ENCODE data around the gene CSMD2. TPM values are rescaled to one million over a fixed set of nuclear protein-coding genes. Genes with fewer than 3 reads are reported as not detected.

Gene CSMD2
- total RNA-seq, 1 donor from 2014 or later: 1.3 TPM

DNA sequence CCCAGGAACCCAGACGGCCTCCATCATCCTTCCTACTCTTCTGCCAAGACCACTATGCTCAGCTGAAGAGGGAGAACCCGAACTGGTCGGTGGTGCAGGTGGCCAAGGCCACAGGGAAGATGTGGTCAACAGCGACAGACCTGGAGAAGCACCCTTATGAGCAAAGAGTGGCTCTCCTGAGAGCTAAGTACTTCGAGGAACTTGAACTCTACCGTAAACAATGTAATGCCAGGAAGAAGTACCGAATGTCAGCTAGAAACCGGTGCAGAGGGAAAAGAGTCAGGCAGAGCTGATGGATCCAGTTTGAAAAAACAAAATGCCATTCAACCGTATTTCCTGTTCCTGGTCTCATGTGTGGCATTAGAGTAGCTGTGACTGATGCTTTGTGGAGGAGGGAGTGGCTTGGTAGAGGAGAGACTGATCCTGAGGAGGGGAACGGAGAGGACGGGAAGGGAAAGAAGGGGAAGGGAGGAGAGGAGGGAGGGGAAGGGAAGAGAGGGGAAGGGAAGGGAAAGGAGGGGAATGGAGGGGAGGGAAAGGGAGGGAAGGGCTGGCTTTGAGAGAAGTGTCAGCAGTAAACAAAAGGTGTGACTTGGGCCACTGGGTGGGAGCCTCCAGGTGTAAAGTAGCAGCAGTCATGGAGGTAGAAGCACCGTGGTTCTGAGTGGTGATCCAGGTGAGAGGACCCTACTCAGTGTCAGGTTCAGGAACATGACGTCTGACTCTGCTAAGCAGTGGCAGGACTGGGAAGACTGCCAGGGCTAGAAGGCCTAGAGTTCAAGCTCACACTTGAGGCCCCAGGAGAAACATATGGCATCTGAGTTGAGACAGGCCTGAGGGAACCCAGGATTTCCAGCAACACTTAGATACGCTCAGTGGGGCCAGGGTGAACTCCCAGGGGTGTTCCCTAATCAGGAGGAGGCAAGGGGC, 300.3 kb downstream of the CSMD2 start:
- no peak for DNase-seq (ENCODE audit: low spot score)

DNA sequence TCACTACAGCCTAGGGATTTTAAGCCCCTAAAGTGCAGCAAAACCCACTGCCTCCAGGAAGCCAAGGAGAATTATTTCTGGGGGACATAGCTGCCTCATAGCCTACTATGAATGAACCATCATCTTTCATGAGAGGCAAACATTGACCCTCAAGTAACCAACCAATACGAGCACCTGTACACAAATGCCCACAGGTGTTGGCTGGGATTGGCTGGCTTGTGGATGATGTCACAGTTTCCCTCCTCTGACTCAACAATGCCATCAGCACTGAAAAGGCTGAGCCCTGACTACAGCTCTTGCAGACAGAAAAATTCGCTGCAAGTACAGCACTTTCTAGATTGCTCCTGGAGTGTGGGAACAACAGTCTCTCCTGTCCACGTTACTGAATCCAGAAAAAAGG, 301.3 kb downstream of the CSMD2 start, which contains the start of gene HMGB4:
Gene HMGB4, plus strand, starts transcription at position 301 of the 400 bp plus-strand sequence. CDS start 113 bp downstream, outside the sequence.
- DNase-seq (ENCODE audit: low spot score): no peak

DNA sequence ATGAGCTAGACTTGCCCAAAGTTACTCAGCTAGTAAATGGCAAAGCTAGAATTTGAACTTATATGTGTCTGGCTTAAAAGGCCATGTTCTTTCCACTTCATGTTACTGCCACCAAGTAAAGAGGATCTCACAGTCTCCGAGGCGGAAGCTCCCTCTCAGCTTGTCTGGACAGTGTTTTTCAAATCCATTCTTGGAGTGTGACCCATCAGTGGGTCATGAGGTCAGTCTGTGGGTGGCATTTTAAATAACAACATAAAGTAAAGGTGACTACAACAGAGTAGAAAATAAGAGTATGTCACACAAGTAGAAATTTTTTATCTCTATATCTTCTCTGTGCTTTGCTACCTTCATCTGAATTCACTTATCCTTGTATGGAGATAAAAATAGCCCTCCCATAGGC, 304.4 kb downstream of the CSMD2 start:
- no peak for DNase-seq (ENCODE audit: low spot score)

DNA sequence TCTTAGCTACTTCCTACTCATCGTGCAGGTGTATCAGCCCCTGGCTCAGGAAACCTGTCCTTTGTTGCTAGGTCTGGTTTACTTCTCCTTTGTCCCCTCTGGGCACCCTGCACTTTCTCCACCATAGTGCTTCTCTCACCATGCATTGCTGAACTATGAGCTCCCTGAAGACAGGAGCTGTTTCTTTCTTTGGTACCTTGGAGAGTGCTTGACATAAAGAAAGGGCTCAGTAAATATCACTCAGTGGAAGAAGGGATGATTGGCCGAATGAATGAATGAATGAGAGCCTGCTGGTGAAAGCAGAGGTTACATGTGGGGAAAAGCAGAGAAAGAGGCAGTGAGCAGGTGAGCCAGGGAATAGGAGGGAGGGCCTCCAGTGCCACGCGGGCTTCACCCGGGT, 310.9 kb downstream of the CSMD2 start:
- DNase-seq (ENCODE audit: low spot score): no peak

DNA sequence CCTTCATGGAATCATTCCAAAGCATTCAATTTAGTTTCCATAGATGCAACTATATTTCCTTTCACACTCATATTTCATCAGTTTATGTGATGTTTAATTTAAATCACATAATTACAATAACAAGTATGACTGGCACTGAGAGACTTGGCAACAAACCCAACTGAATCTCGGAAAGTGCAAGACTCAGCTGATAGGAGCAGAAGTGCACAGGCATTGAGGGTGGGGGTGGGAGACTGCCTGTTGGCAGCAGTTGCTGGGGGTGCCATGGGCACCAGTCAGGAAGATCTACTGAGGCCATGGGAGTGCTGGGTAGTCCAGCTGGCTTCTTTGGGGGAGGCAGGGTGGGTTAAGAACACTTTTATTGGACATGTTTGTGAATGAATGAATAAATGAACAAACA, 311.6 kb downstream of the CSMD2 start:
- no peak for DNase-seq (ENCODE audit: low spot score)

DNA sequence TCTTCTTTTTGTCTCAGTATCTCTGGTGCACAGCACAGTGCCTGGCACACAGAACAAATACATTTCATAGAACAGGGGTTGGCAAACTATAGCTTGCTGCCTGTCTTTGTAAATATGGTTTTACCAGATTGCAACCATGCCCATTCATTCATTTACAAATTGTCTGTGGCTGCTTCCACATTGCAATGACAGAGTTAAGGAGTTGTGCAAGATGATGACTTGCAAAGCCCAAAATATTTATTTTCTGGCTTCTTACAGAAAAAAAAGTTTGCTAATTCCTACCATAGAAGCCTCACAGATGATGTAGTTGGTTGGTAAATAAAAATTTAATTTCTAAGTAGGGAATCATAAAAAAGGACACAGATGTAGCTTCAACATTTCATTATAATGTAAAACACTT, 312.3 kb downstream of the CSMD2 start:
- no peak for DNase-seq (ENCODE audit: low spot score)

DNA sequence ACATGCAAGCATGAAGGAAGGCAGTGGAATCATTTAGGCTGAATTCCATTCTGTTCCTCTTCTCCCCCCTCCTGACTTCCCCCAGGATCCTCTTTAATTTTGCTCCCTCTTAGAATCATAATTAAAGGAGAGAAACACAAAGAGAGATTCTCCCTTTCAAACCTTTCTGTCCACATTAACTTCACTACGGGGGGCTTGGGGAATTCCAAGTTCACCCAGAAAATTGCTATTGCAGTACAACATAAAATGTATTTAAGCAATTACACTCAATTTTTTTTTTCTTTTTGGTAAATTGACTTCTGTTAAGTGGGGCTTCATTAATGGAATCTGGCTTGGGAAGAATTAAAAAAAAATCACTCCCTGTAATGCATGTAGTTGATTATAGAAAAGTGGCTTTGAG, 314.5 kb downstream of the CSMD2 start:
- DNase-seq (ENCODE audit: low spot score): no peak

DNA sequence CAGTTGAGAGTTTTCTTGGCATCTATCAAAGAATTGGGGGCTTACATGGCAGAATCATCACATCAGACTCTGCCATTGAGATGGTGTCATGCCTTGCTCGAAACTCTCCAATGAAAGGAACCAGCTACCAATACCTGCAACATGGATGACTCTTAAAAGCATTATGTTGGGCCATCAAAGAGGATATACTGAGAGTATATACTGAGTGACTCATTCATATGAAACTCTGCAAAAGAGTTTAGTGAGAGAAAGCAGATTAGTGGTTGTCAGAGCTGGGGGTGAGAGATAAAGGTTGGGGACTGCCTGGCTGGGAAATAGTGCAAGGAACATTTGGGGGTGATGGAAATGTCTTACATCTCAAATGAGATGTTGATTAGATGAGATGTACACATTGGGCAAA, 315.8 kb downstream of the CSMD2 start:
- no peak for DNase-seq (ENCODE audit: low spot score)

DNA sequence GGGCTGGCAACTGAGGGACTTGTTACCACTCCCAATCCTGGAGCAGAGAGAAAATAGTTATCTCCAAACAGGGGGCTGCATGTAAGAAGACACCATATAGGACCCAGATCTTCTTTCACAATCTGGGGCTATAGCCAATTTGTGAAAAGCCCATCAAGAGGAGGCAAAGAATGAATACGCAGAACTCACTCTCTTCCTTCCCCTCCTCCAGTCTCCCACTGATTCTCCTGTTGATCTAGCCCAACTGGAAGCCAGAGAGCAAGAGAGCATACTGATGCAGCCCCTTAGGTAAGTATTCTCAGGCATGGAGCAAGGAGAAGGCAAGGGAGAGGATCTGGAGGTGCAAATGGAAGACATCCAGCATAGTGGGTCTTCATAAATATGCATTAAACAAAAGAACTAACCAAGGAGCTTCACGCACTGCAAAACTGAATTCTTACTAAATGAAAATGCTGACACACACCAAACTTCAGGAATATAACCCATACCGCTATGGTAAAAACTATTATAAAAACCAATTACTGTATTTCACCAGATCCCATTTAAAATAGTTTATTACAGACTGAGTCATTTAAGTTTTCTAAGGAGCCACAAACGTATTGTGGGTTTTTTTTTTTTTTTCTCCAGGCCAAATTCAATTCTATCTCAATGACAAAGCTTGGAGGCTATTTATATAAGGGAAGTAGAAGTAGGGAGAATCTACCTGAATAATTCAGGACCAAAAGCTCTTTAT, 316.7 kb downstream of the CSMD2 start:
- no peak for DNase-seq (ENCODE audit: low spot score)

DNA sequence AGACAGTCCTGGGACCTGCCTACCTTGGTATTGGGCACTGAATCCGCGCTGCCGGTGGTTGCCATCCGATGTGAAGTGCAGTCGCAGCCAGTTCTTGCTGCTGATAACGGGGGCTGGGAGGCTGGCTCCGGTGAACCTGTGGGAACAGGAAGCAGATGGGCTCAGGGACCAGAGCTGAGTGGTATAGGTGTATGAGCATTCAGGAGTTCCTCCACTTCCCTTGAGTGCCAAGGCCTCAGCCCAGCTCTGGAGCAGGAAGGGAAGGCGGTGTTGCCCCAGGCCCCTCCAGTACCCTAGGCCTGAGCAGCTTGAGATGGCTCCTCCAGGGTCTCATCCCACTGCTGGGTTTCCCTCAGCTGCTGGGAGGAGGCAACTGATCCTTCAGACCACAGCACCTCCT, 318.2 kb downstream of the CSMD2 start:
- DNase-seq (ENCODE audit: low spot score): no peak

DNA sequence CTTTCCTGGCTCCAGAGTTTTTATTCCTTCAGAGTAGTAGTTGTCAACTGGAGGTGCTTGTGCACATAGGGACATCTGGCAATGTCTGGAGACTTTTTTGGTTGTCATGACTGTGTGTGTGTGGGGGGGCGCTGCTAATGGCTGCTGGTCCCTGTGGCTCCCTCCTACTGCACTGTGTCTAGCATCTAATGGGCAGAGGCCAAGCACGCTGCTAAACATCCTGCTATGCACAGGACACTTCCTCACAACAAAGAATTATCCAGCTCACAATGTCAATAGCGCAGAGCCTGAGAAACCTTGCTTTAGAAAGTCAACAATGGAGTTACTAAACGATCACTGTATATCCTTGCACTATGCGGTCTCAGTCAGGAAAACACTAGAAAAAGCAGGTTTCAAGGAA, 320.9 kb downstream of the CSMD2 start:
- DNase-seq (ENCODE audit: low spot score): no peak

DNA sequence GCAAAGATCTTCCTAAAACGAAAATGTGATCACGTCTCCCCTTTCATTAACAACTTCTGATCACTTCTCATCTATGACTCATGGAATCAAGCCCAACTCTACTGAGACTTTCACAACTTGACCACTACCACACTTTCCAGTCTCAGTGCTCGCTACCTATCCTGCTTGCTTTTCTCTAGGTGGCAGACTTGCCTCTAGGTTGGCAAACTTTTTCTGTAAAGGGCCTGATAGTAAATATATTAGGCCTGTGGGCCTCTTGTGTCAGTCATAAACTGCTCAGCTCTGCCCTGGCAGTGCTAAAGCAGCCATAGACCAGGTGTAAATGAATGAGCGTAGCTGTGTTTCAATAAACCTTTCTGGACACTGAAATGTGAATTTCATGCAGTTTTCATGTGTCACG, 322.7 kb downstream of the CSMD2 start:
- no peak for DNase-seq (ENCODE audit: low spot score)

DNA sequence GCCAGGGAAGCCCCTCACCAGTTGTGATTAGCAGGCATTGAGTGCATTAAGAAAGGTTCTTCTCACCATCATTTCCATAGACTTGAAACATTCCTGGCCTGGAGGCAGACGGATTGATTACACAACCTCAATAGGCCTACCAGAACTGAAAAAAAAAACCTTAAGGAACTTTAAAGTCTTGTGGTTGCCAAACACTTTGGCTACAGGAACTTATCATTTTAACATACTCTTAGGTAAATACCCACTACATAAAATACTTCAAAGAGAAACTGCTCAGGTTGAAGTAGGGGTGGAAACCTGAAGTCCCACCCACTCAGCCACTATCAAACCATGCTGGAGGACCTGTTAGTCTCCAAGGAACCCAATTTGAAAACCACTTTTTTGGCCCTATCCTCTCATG, 323.5 kb downstream of the CSMD2 start:
- DNase-seq (ENCODE audit: low spot score): no peak

DNA sequence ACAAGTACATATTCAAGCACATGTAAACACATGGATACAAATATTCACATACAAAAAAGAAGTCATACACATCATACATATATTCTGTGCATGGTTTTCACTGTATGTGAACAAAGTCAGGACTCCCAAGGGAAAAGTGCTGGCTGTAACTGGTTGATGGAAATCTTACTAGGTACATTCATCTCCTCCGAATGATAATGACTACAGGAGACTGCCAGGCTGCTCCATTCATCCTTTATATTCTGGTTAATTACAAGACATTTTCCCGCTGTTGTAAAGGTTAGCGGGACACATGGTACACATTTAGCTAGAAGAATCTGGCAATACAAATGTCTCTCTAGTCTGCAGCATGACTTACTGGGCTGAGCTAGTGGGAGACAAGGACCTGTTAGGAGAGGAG, 327.4 kb downstream of the CSMD2 start:
- no peak for DNase-seq (ENCODE audit: low spot score)

DNA sequence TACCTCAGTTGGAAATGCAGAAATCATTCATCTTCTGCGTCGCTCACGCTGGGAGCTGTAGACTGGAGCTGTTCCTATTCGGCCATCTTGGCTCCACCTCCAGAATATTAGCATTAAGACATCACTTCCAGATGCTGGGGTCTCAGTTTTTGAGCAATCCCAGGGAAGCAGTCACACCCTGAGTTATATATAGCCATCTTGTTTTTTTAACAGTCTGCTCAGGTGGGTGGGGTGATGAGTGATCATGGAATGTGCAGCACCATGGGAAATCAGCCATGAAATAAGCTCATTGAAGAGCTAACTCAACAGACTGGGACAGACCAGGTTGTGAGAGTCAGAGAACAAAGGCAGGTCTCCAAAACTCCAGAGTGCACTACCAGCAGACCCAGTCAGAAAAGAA, 328.1 kb downstream of the CSMD2 start:
- DNase-seq (ENCODE audit: low spot score): no peak

DNA sequence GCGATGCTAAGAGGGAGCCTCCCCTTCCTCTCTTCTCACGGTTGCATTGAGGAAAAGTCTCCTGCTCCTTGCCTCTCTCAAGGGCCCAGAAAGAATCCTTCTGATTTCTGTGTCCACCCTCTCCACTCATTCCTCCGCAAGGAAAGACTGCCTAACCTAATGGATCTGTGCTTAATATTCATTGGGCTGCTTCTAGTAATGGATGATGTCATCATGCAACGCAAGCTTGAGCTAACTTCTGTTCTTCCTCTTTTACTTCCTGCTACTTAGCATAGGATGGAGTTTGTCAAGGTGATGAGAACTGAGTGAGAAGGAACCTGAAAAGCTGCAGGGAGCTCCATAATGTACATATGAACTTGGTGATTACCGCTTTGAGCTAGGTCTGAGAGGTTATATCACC, 336.4 kb downstream of the CSMD2 start:
- no peak for DNase-seq (ENCODE audit: low spot score)

DNA sequence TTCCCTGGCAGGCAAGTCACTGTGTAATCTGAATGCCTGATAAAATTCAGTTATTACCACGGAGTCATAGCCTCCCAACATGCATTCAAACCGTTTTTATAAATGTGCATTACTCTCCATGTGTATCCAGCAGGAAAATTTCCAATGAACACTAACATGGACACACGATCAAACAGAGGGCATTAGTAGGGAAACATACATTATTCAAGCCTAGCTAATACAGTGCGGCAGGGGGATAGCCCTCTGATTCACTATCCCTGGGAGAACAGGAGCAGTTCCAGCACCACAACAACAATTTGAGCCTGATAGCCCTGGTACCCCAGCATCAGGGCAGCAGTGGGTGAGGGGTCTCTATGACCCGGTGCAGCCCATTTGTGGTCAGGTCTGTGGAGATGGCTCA, 337.0 kb downstream of the CSMD2 start:
- DNase-seq (ENCODE audit: low spot score): no peak

DNA sequence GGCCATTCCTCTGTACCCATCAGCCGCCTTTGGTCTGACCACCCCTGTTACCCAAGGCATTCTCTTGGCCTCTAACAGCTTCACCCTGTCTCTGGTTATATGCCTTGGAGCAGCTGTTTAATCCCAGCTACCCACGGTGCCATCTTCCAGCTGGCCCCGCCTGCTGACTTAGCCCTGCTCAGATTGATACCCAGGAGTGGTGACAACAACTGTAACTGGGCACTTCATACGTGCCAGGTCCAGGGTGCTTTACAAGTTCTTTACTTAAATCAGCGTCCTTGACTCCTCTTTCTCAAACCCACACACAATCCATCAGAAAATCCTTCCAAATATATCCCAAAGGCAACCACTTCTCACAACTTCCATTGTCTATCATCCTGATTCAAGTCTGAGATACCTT, 338.3 kb downstream of the CSMD2 start:
- DNase-seq (ENCODE audit: low spot score): no peak

DNA sequence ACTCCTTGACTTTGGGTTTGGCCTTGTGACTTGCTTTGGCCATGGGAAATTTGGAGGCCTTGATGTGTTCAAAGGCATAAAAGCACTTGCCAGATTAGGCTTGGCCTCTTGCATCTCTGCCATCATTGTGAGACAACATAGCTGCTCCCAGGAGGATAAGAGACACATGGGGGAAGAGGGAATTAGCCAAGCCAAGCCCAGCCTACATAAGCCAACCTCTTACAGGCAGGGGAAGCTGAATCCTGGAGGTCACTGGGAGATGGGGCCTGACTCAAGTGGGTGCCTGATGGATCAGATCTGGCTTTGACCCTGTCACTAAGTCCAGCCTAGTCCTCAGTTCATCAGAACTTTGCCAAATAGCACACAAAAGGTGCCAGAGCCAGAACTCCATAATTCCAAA, 338.7 kb downstream of the CSMD2 start:
- no peak for DNase-seq (ENCODE audit: low spot score)

DNA sequence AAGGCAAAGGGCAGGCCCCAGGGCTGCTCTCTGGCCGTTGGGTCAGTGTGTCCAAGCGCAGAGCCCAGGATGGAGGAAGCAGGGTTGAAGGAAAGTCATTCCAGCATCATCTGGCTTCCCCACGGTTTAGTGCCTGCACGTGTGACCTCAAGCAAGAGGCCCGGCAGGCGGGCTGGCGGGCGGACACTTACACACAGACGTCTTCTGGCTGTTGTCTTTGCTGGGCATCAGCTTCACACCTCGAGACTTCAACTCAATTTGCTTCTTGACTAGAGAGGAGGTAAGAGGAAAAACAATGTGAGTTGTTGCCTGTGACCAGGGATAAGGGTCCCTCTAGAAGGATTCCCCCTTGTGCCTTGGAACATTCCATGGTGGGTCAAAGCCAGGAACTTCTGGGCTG, 339.5 kb downstream of the CSMD2 start:
- DNase-seq (ENCODE audit: low spot score): no peak

DNA sequence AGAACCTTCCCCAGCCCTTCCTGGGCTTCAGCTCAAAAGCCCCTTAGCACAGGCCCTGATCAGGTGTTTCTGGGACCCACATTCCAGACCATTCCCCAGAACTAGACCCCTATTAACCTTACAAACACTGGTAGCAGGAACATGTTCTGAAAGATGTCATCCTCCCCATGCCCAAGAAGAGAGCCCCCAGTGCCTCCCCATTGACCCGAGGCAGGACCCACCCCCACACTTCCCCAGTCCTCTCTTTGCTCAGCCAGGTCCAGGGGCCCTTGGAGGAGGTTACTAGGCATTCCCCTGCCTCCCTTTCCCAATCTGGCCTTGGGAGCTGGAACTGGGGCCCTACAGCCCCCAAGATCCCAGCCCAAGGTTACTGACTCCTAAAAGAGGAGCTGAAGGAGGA, 340.1 kb downstream of the CSMD2 start:
- no peak for DNase-seq (ENCODE audit: low spot score)

DNA sequence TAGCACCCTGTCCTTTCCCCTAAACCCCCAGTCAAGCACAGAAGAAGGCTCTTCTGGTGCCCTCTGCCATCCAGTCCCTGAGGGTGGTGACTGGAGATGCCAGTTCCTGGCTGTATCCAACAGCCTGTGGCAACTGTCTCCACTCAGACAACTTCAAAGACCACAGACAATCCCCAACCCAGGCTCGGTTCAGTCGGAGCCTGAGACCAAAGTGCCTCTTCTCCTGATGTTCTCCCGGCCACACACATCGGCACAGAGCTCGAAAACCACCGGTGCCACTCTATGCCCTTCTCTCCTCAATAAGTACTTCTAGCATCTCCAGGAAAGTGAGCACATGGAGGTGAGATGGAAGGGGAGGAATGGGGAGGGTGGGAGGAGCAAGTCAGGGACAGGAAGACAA, 340.7 kb downstream of the CSMD2 start:
- DNase-seq (ENCODE audit: low spot score): no peak

DNA sequence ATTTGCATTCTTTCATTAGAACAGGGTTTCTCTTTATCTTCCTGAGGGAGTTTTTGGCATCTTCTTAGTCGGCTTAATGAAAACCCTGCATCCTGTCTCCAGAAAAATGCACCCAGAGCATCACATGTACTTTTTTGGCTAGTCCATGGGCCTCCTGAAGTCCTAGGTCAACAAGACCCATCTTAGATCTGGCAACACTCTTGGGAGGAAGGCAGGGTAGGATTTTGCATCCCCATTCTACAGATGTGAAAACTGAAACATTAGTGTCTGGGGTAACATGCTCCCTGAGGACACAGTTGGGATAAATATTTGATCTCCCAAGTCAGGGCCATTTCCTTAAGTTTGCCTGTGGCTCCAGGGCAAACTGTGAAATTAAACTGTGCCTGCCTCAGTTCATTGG, 341.2 kb downstream of the CSMD2 start:
- DNase-seq (ENCODE audit: low spot score): no peak

All from mesenteric fat pad (tissue), 1 donor.